NCI-H1417 treated with DMSO at 0.1 percent for 48 hours (cell line): ENCODE data around the gene TSPAN2.

Experiments used
- DNase-seq: peaks from one replicate; lab custom pipeline; 2025; lab: John Stamatoyannopoulos, UW

TSPAN2 gene

GRCh38 chr1:115074839-115075534 is 14.3 kb downstream of the TSPAN2 start:
- no peak for DNase-seq

- DNase-seq = no peak
These were observed 15.8 kb downstream of the TSPAN2 start for GRCh38 chr1:115073298-115074087.

- DNase-seq = no peak
These were observed 18.2 kb downstream of the TSPAN2 start for GRCh38 chr1:115071012-115071664.

- DNase-seq = no peak
These were observed 19.5 kb downstream of the TSPAN2 start for GRCh38 chr1:115069659-115070308.

- DNase-seq = no peak
These were observed 20.3 kb downstream of the TSPAN2 start for GRCh38 chr1:115068826-115069585.

- DNase-seq = no peak
These were observed 22.0 kb downstream of the TSPAN2 start for GRCh38 chr1:115067161-115067859.

- DNase-seq = no peak
These were observed 24.3 kb downstream of the TSPAN2 start for GRCh38 chr1:115065021-115065420.

- no peak for DNase-seq
These were observed 24.8 kb downstream of the TSPAN2 start for GRCh38 chr1:115064461-115064860.

- DNase-seq = no peak
These were observed 25.9 kb downstream of the TSPAN2 start for GRCh38 chr1:115063228-115063901.

- no peak for DNase-seq
These were observed 26.7 kb downstream of the TSPAN2 start for GRCh38 chr1:115062542-115063004.

GRCh38 chr1:115060501-115060900 is 28.8 kb downstream of the TSPAN2 start:
- no peak for DNase-seq

GRCh38 chr1:115059316-115059715 is 30.0 kb downstream of the TSPAN2 start:
- DNase-seq = no peak

- no peak for DNase-seq
These were observed 31.5 kb downstream of the TSPAN2 start for GRCh38 chr1:115057661-115058254.

GRCh38 chr1:115056395-115056798 is 32.9 kb downstream of the TSPAN2 start:
- no peak for DNase-seq

GRCh38 chr1:115052454-115053083 is 36.7 kb downstream of the TSPAN2 start:
- peak; percentile 12 for DNase-seq

- no peak for DNase-seq
These were observed 37.5 kb downstream of the TSPAN2 start for GRCh38 chr1:115051850-115052249.

- DNase-seq = no peak
These were observed 42.6 kb downstream of the TSPAN2 start for GRCh38 chr1:115046751-115047150.

- DNase-seq = no peak
These were observed 47.6 kb downstream of the TSPAN2 start for GRCh38 chr1:115041654-115042053.

- DNase-seq = no peak
These were observed 48.8 kb downstream of the TSPAN2 start for GRCh38 chr1:115040501-115040900.
